ENCODE data around the gene UNC13B. TPM values are rescaled to one million over a fixed set of nuclear protein-coding genes. Genes with fewer than 3 reads are reported as not detected.

The UNC13B gene
- total and polyA plus RNA-seq, 2 donors (not counting 3 experiments of a cell fraction or from before 2014, with no cell fraction given), result 30.1 to 46.2 TPM

- Histone ChIP-seq H3K4me1 (ENCODE audit: control insufficient read depth, extremely low read depth, insufficient read depth, low read length) (no peaks in the 10 kb centered on the region), H3K36me3 (ENCODE audit: control insufficient read depth in 2 of 2, extremely low read depth in 1 of 2, insufficient read depth in 2 of 2, low read length in 2 of 2) (no peaks in the 10 kb centered on the region), H3K79me2 (ENCODE audit: control insufficient read depth, insufficient read depth, low read length) (no peaks in the 10 kb centered on the region), H2AFZ (ENCODE audit: low read depth, low read length) (no peak overlapping the region), H3K27me3 (ENCODE audit: control insufficient read depth in 2 of 2, insufficient read depth in 2 of 2, low read length in 2 of 2) (no peaks in the 10 kb centered on the region), H3K4me2 (ENCODE audit: insufficient read depth, low read length) (no peak overlapping the region), H3K9ac (replicated peaks; ENCODE audit: extremely low read depth, insufficient read depth, low read length) (no peak overlapping the region), H4K20me1 (replicated peaks; ENCODE audit: control insufficient read depth, extremely low read depth, insufficient read depth, low read length) (no peaks in the 10 kb centered on the region), H3K9me3 (replicated peaks; ENCODE audit: control insufficient read depth, insufficient read depth, low read length) (no peaks in the 10 kb centered on the region), H3K27ac (ENCODE audit: insufficient read depth, low read depth, low read length) (no peak overlapping the region), H3K4me3 (replicated peaks in 1 of 3; ENCODE audit: insufficient read depth in 1 of 3, low read depth in 1 of 3, low read length in 3 of 3) (no peak overlapping the region), H3K9me1 (replicated peaks; ENCODE audit: control insufficient read depth, extremely low read depth, insufficient read depth, low read length) (no peaks in the 10 kb centered on the region)
- no TSS peak for BruUV-seq (replicated peaks)
- POLR2A ChIA-PET, result no interaction called here
- no peak for DNase-seq (ENCODE audit: low read depth, low spot score)
- FAIRE-seq, result no peak
- TF ChIP-seq POLR2AphosphoS5 (IDR thresholded peaks at IDR 0.05; ENCODE audit: insufficient read depth, low read depth, low read length) (no peak), JUN (IDR thresholded peaks at IDR 0.05; ENCODE audit: borderline replicate concordance, insufficient read depth, insufficient read length, low read depth) (no peak), FOS (IDR thresholded peaks at IDR 0.05; ENCODE audit: borderline replicate concordance, insufficient read depth, low read length) (no peak), EZH2 (IDR thresholded peaks at IDR 0.05; ENCODE audit: borderline replicate concordance, low read depth, low read length, severe bottlenecking) (no peak), CTCF (IDR thresholded peaks at IDR 0.05; ENCODE audit: extremely low read depth in 1 of 2, insufficient read depth in 1 of 2, low read depth in 1 of 2, low read length in 2 of 2) (no peak), MYC (IDR thresholded peaks at IDR 0.05; ENCODE audit: low read depth, low read length) (no peak), GATA2 (IDR thresholded peaks at IDR 0.05; ENCODE audit: insufficient read depth, insufficient read length, low read depth, low read length) (no peak), POLR2A (IDR thresholded peaks at IDR 0.05; ENCODE audit: low read depth, low read length) (no peak), MAX (IDR thresholded peaks at IDR 0.05; ENCODE audit: insufficient read depth, insufficient read length) (no peak)
- dilution Hi-C loops (cut with MboI; ENCODE audit: extremely low pct_ligation_motif_present, low sequenced_read_pairs), result no loop called here
- CTCF ChIA-PET, result interaction anchor here (1.3 to 5.9 kb wide), 4 partner anchors 14 to 138 kb away, joined by 3 to 34 read pairs (median 10); no protein-coding TSS in a partner anchor
- intact Hi-C loops (cut with micrococcal nuclease), result no loop called here
These were observed 93.4 kb downstream of the UNC13B start for GRCh38 chr9:35254984-35255857.

Measured in endothelial cell of umbilical vein (primary cell).